Head of caudate nucleus (tissue), 42 donors: ENCODE measurements around the gene MBD3L3.
"Not testable (repeated sequence)": the region's sequence is repeated elsewhere in the genome, so short reads cannot be mapped to it uniquely, and the experiment has no call there.

ENCODE experiments used
- DNase-seq, 42 donors: peaks; one replicate each; pipeline versions ENCODE4 v3.0.0 to v3.0.0-alpha.2; 2020 to 2021; ENCODE audit warnings: mixed read lengths in 7 of 42
- intact Hi-C: fragments of 100-400 bp; cut with DNase I; formaldehyde crosslinking; loops from one replicate; pipeline ENCODE4 v1.15.0; 2022

Gene MBD3L3

GRCh38 chr19:7067716-7068115, 9.2 kb upstream of the MBD3L3 start:
- no peak for DNase-seq
- intact Hi-C loops, result no loop called here

- intact Hi-C loops, result not testable (repeated sequence)
- peak in 8 of 42 donors; percentile 4 to 47 (median 14) for DNase-seq
Observed at GRCh38 chr19:7067122-7067521, 8.6 kb upstream of the MBD3L3 start.

DNA sequence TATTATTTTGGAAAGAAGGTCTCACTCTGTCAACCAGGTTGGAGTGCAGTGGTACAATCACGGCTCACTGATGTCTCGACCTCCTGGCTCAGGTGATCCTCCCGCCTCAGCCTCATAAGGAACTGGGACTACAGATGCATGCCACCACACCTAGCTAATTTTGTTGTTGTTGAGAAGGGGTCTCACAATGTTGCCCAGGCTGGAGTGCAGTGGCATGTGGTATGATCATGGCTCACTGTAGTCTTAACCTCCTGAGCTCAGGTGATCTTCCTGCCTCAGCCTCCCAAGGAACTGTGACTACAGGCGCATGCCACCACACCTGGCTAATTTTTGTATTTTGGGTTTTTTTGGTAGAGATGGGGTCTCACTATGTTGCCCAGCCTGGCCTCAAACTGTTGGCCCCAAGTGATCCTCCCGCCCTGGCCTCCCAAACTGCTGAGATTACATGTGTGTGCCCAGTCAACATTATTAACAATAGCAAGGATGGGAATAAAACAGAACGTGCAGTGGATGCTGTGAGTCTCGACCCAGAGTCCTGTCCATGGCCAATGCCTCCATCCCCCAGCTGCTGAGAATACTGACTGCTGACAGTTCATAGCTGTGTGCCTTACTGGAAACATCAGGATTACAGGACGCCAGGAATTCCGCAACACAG, 5.4 kb upstream of the MBD3L3 start:
- intact Hi-C loops, result no loop called here
- DNase-seq, result peak in 2 of 42 donors; percentile 17 to 27

GRCh38 chr19:7063339-7063738, 4.9 kb upstream of the MBD3L3 start:
- DNase-seq, result peak in 1 of 42 donors; percentile 0
- intact Hi-C loops, result no loop called here

DNA sequence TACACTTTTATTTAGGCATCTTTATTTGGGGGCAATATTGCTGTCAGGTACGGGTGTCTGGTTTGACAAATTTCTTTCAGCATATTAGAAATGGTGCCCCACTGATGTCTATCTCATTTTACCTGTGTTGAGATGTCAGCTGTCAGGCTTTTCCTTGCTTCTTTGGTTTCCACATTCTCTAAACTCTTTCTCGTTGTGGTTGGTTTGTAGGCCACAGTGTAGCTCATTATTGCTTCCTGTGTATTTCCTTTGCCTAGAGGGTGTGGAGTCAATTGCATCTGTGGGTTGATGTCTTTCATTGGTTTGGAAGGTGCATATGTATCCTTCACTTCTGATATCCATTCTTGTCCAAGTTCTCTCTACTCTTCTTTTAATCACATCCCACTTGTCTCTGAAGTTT, 1.5 kb upstream of the MBD3L3 start:
- intact Hi-C loops, DNase-seq: not testable (repeated sequence)

DNA sequence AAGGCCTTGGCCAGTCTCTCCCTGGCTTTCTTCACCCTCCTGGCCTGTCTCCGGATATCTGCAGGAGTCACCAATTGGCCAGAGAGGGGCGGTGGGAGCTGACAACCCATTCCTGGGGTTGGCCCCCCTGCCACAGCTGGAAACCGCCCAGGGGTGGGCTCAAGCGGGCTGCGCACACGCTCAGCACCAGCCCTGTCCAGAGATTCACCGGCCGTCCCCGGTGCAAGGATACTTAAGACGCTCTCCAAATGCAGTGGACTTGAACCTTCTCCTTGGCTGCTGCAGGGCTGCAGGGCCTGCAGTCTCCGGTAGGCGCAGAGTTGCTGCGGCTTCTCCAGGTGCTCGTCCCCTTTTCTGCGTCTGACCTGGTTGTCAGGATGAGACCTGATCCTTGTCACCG, 2.1 kb downstream of the MBD3L3 start:
- DNase-seq, intact Hi-C loops: not testable (repeated sequence)

- peak in 1 of 42 donors; percentile 7 for DNase-seq
- intact Hi-C loops, result not testable (repeated sequence)
Observed at GRCh38 chr19:7055679-7056078, 2.8 kb downstream of the MBD3L3 start.

- intact Hi-C loops, DNase-seq: not testable (repeated sequence)
Observed at GRCh38 chr19:7054635-7055368, 3.7 kb downstream of the MBD3L3 start.

GRCh38 chr19:7052896-7053295, 5.6 kb downstream of the MBD3L3 start:
- intact Hi-C loops, result not testable (repeated sequence)
- peak in 1 of 42 donors; percentile 0 for DNase-seq

DNA sequence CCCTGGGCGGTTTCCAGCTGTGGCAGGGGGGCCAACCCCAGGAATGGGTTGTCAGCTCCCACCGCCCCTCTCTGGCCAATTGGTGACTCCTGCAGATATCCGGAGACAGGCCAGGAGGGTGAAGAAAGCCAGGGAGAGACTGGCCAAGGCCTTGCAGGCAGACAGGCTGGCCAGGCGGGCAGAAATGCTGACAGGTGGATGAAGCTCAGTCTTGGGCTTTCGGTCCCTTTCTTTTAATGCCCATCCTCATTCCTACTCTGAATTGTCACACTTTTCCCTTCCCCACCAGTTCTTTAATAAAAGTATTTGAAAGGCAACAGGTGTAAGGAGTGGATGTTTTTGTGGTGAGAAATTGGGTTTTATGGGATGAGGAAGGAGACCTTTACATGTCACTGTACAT, 7.1 kb downstream of the MBD3L3 start:
- peak in 1 of 42 donors; percentile 12 for DNase-seq
- intact Hi-C loops, result not testable (repeated sequence)

GRCh38 chr19:7049021-7049420, 9.5 kb downstream of the MBD3L3 start, which contains the start of gene MBD3L2:
TSS of gene MBD3L2 (plus strand) at chr19:7049321. CDS start at chr19:7049374, 53 bp downstream.
- intact Hi-C loops, DNase-seq: not testable (repeated sequence)

GRCh38 chr19:7041563-7041962, 16.9 kb downstream of the MBD3L3 start:
- intact Hi-C loops, result not testable (repeated sequence)

GRCh38 chr19:7040079-7040478, 18.4 kb downstream of the MBD3L3 start, which contains the start of gene MBD3L4:
TSS of gene MBD3L4 (minus strand) at chr19:7040179. CDS start at chr19:7040144, 35 bp downstream.
- intact Hi-C loops, DNase-seq: not testable (repeated sequence)

More at GRCh38 chr19:7041563-7041962, 16.9 kb downstream of the MBD3L3 start:
- not testable (repeated sequence) for DNase-seq

- DNase-seq, intact Hi-C loops: not testable (repeated sequence)
Observed at GRCh38 chr19:7030278-7030677, 28.2 kb downstream of the MBD3L3 start, which contains the start of gene MBD3L5. TSS of gene MBD3L5 (plus strand) at chr19:7030578. CDS start at chr19:7030612, 34 bp downstream.

- DNase-seq, intact Hi-C loops: not testable (repeated sequence)
Observed at GRCh38 chr19:7028790-7029189, 29.7 kb downstream of the MBD3L3 start.

DNA sequence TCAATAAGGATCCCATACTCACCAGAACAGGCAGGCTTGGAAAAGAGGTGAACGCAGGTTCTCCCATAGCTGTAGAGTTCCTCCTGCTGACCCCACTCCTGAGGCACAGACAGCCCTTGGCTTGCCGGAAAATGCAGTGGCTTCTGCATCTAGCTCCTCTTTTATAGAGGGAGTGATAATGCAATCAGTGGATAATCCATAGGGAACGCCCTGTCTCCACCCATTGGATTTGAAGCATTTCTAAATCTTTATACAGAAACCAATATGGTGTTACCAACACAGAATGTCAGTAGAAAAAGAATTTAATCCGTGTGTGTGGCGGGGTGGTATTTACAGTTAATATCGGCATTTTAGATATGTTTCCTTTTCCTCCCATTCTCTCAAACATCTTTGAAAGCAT, 37.1 kb downstream of the MBD3L3 start, which contains the start of gene MBD3L2B:
MBD3L2B (minus strand) TSS at position 101 of the 400 bp plus-strand sequence; CDS start at position 67, 34 bp downstream.
- intact Hi-C loops, DNase-seq: not testable (repeated sequence)

DNA sequence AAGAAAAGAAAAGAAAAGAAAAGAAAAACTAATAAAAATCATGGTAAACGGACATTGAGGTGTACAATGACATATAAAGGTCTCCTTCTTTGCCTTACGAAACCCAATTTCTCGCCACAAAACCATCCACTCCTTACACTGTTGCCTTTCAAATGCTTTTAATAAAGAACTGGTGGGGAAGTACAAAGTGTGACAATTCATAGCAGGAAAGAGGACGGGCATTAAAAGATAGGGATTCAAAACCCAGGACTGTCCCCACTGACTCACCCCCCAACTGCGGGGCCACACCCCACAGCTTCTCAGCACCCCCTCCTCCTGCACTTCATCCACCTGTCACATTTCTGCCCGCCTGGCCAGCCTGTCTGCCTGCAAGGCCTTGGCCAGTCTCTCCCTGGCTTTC, 39.6 kb downstream of the MBD3L3 start:
- intact Hi-C loops, result no loop called here
- DNase-seq, result peak in 1 of 42 donors; percentile 14

- intact Hi-C loops, result no loop called here
- peak in 2 of 42 donors; percentile 6 to 34 for DNase-seq
Observed at GRCh38 chr19:7013678-7014077, 44.8 kb downstream of the MBD3L3 start.

GRCh38 chr19:7010722-7011593, 47.5 kb downstream of the MBD3L3 start:
- DNase-seq, result no peak
- intact Hi-C loops, result no loop called here
